Mammary epithelial cell (primary cell): ENCODE measurements around the gene VSIG10L.

Experiments used
- CTCF ChIP-seq, 2 donors: IDR thresholded peaks in 1 of 2; conservative IDR thresholded peaks in 1 of 2; 2 replicates each; pipeline ENCODE4 v1.5.1; 2011 to 2012; ENCODE audit warnings: inconsistent platforms in 2 of 2, low read length in 2 of 2, mild to moderate bottlenecking in 2 of 2, control low read depth in 1 of 2, low read depth in 1 of 2; ENCODE audit not compliant: insufficient read depth in 1 of 2; ENCODE audit errors: extremely low read depth in 1 of 2
- EZH2 ChIP-seq: IDR thresholded peaks from 2 replicates; pipeline ENCODE4 v1.6.1; 2012; ENCODE audit warnings: low read length, inconsistent platforms, borderline replicate concordance

GRCh38 chr19:51329411-51329810 lies 12.5 kb downstream of the VSIG10L start:
- TF ChIP-seq CTCF (conservative IDR thresholded peaks at IDR 0.05 in 1 of 2, IDR thresholded peaks at IDR 0.05 in 1 of 2; ENCODE audit: extremely low read depth in 1 of 2, insufficient read depth in 1 of 2, low read depth in 1 of 2, low read length in 2 of 2) = no peak
- TF ChIP-seq EZH2 = no peak
